Heart right ventricle (tissue), 16 donors: Measurements from ENCODE around the gene OR10P1. TPM values are rescaled to one million over a fixed set of nuclear protein-coding genes. Genes with fewer than 3 reads are reported as not detected.

Experiments
- ATAC-seq, 8 donors: fragments of 200-7000 bp; cut with Tn5 transposase; one replicate each; pipeline ENCODE4 v1.9.1; 2020; ENCODE audit warnings: mild to moderate bottlenecking in 8 of 8, moderate library complexity in 8 of 8, moderate number of reproducible peaks in 1 of 8
- DNase-seq, 2 donors: peaks; one replicate each; pipeline ENCODE4 v3.0.0-alpha.2; 2020
- H3K27ac ChIP-seq, 10 donors: fragments of 200-600 bp; sonication (generic) in 2 of 10; one replicate each; pipeline versions ENCODE4 v1.5.0 to v1.8.0; 2020 to 2022; ENCODE audit warnings: mild to moderate bottlenecking in 3 of 10
- H3K27me3 ChIP-seq, 7 donors: fragments of 200-600 bp; one replicate each; pipeline ENCODE4 v1.8.0; 2021 to 2022; ENCODE audit warnings: mild to moderate bottlenecking in 2 of 7
- H3K36me3 ChIP-seq, 9 donors: fragments of 200-600 bp; sonication (generic) in 1 of 9; one replicate each; pipeline versions ENCODE4 v1.5.0 to v1.8.0; 2020 to 2022; ENCODE audit warnings: mild to moderate bottlenecking in 2 of 9
- H3K4me1 ChIP-seq, 9 donors: fragments of 200-600 bp; sonication (generic) in 1 of 9; one replicate each; pipeline versions ENCODE4 v1.5.0 to v1.8.0; 2020 to 2022; ENCODE audit warnings: mild to moderate bottlenecking in 4 of 9
- H3K4me3 ChIP-seq, 10 donors: fragments of 200-600 bp; sonication (generic) in 2 of 10; one replicate each; pipeline versions ENCODE4 v1.5.0 to v1.8.0; 2020 to 2022; ENCODE audit warnings: mild to moderate bottlenecking in 7 of 10, moderate library complexity in 2 of 10
- H3K9me3 ChIP-seq, 11 donors: fragments of 200-600 bp in 10 of 11; sonication (generic) in 2 of 11; one replicate each; pipeline versions ENCODE4 v1.5.0 to v1.8.0; 2013 to 2022; ENCODE audit warnings: mild to moderate bottlenecking in 2 of 11, control low read depth in 1 of 11, moderate library complexity in 1 of 11
- CTCF ChIP-seq, 9 donors: fragments of 200-600 bp; sonication (generic) in 2 of 9; IDR thresholded peaks; one replicate each; pipeline versions ENCODE4 v1.5.0 to v1.8.0; 2021 to 2022; ENCODE audit warnings: antibody characterized with exemption in 9 of 9, mild to moderate bottlenecking in 5 of 9, moderate library complexity in 1 of 9
- WGBS, 2 donors: extraction: QIAGEN DNeasy Blood & Tissue Kit; methylation state at CpG; one replicate each; pipeline ENCODE4 v1.1.7; 2013; ENCODE audit warnings: inconsistent platforms in 1 of 2; 5-methylcytosine and 5-hydroxymethylcytosine counted together
- intact Hi-C, 10 donors: fragments of 100-400 bp; cut with DNase I; formaldehyde crosslinking; loops; one replicate each; pipeline versions ENCODE4 v1.11.1 to v1.14.2; 2022
- polyA plus RNA-seq, 2 donors: library from polyadenylated mRNA; stranded (reverse); fragments of 200-250 nt; gene quantifications; one replicate each; pipeline ENCODE4 v1.2.3, GENCODE V29; 2013
- total RNA-seq, 10 donors: library from RNA; stranded (reverse); fragmentation: NEBNext Ultra II Directional in 3 of 10; extraction: Animal tissue kit (Norgen Biotek cat#: 25700) in 3 of 10; gene quantifications; one replicate each; pipeline versions ENCODE4 v1.2.1 to v1.2.4, GENCODE V29; 2021 to 2023
- donor health status: Arrhythmogenic right ventricular cardiomyopathy.
- donor health status: ischemic (EF 13 %, LVEDD 7.1; RV severe dilation, severe dysfunction).
- donor health status: healthy with polysubstance abuse.
- donor health status: DM: no; HTN: yes; CAD: no.
- donor health status: DM: no; HTN: no; CAD: no.
- donor health status: ischemic (EF 25% LVEDD 6.9; RV normal size, moderate dysfunction).
- donor health status: ischemic (EF 25% LVEDD 5.7; RV mildly dilated, moderate dysfunction).
- donor health status: healthy.
- donor health status: DM: yes; HTN: yes; CAD: no.
- donor health status: Ischemic cardiomyopathy.
- donor health status: ischemic (EF 35%, LVEDD 5.7; RV mildly dilated, moderate dysfunction).
- donor health status: nonischemic (EF 11% LVEDD 7.7; RV severe dilation, severe dysfunction).
- donor health status: DM: yes; HTN: yes; CAD: no.
- donor health status: PGD.
- donor health status: ischemic (EF 29% LVEDD 5.4; RV normal size, mild dysfunction).
- donor health status: nonischemic (EF 23%, LVEDD 6.1; RV moderate dilation, normal function).

The OR10P1 gene
- total and polyA plus RNA-seq, 12 donors = not detected

GRCh38 chr12:55652352-55652751, 15.7 kb downstream of the OR10P1 start:
- WGBS, 2 donors = 80 to 84% methylated on average over 3 of the region's 3 CpGs
- intact Hi-C loops = loop anchor here in 1 of 10 donors (10.0 kb wide), 1 partner anchor 162 kb away; the partner anchor contains the start of genes ORMDL2 and SARNP
- Histone ChIP-seq H3K36me3 (no peaks in the 10 kb centered on the region), H3K4me3 (no peak overlapping the region), H3K27ac (no peak overlapping the region), H3K9me3 (peaks cover 0 to 4% (median 0%) of the 10 kb centered on the region in 11 donors), H3K4me1 (peaks cover 0 to 7% (median 4%) of the 10 kb centered on the region in 9 donors), H3K27me3 (no peaks in the 10 kb centered on the region)
- TF ChIP-seq CTCF (IDR thresholded peaks at IDR 0.05) = no peak
- DNase-seq (no peak), ATAC-seq (no peak)

- no peaks in the 10 kb centered on the region for H3K27me3 ChIP-seq
- 55 to 64% methylated on average over 3 of the region's 3 CpGs for WGBS, 2 donors
- H3K36me3 ChIP-seq = no peaks in the 10 kb centered on the region
- H3K4me1 ChIP-seq = peaks cover 0 to 8% (median 6%) of the 10 kb centered on the region in 9 donors
- DNase-seq (no peak), ATAC-seq (no peak)
- peaks cover 0 to 4% (median 0%) of the 10 kb centered on the region in 11 donors for H3K9me3 ChIP-seq
- no peak for TF ChIP-seq CTCF (IDR thresholded peaks at IDR 0.05)
- intact Hi-C loops = loop anchor here in 1 of 10 donors (10.0 kb wide), 1 partner anchor 162 kb away; the partner anchor contains the start of genes ORMDL2 and SARNP
- H3K27ac ChIP-seq = no peak overlapping the region
- H3K4me3 ChIP-seq = no peak overlapping the region
Measured at GRCh38 chr12:55653031-55653430, 16.3 kb downstream of the OR10P1 start.

DNA sequence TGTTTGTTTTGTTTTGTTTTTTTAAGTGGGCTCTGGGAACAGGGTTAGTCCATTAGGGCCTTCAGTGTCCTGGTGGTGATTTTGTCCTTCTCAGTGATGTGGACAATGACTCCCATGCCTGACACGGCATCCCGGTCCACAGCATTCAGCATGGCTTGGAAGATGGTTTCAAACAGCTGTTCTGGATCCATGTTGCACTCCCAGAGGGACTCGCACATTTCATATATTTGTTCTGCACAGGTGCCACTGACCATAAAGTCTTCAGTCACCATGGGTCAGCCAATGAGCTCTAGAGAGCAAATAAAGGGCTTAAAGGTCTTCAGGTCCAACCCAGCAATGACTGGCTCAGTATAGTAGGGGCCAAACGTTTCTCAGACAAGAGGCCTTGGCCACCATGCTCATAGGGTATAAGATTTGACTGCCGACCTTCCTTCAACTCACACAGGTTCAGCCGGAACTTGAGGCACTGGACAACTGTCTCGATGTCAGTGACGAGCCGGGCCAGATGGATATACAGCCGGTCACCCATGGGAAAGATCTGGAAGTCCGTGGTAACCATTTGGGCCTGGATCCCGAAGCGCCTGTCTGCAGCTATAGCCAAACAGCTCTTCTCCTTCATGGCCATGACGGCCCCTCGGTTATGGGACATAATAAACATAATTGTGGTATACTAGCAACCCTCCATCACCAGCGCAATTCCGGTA, 18.0 kb downstream of the OR10P1 start:
- no peaks in the 10 kb centered on the region for H3K36me3 ChIP-seq
- H3K4me3 ChIP-seq = no peak overlapping the region
- H3K9me3 ChIP-seq = peaks cover 0 to 4% (median 0%) of the 10 kb centered on the region in 11 donors
- no peaks in the 10 kb centered on the region for H3K27me3 ChIP-seq
- TF ChIP-seq CTCF (IDR thresholded peaks at IDR 0.05) = no peak
- no peak for ATAC-seq
- H3K4me1 ChIP-seq = peaks cover 0 to 21% (median 15%) of the 10 kb centered on the region in 9 donors
- H3K27ac ChIP-seq = no peak overlapping the region
- intact Hi-C loops = loop anchor here in 3 of 10 donors (5.0 to 10.0 kb wide), 4 partner anchors 68 to 462 kb away; partner anchors contain the start of genes CD63 (in 1 of the 3), ORMDL2 (in 1 of the 3), RDH5 (in 1 of the 3) and SARNP (in 1 of the 3)
- no peak for DNase-seq
- WGBS, 2 donors = 84 to 93% methylated on average over 17 of the region's 17 CpGs

DNA sequence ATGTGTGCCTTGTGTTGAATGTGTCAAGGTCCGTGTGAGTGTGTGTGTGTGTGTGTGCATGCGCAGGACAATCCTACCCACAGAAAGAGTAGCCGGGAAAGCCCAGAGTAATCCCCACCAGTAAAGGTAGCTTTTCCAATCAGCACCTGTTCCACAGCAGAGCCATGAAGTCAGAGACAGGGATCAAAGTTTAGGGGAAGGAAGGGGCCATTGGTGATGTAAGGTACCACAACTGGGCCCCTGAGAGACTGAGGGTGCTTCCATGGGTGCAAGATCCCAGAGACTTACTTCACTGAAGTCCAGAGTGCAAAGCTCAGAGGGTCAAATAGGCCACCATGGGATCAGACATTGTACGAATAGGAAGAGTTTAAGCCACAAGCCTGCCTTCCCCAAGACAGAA, 20.5 kb downstream of the OR10P1 start:
- WGBS, 2 donors = 59 to 68% methylated on average over 4 of the region's 4 CpGs
- ATAC-seq (no peak), DNase-seq (no peak)
- H3K9me3 ChIP-seq = no peaks in the 10 kb centered on the region
- H3K4me1 ChIP-seq = peaks cover 0 to 30% (median 18%) of the 10 kb centered on the region in 9 donors
- peak overlapping the region in 4 of 10 donors; percentile 89 to 96 (median 92) for H3K27ac ChIP-seq
- no peak for TF ChIP-seq CTCF (IDR thresholded peaks at IDR 0.05)
- H3K36me3 ChIP-seq = no peaks in the 10 kb centered on the region
- H3K27me3 ChIP-seq = no peaks in the 10 kb centered on the region
- intact Hi-C loops = loop anchor here in 3 of 10 donors (5.0 to 10.0 kb wide), 4 partner anchors 65 to 465 kb away; partner anchors contain the start of genes CD63 (in 1 of the 3), ORMDL2 (in 1 of the 3), RDH5 (in 1 of the 3) and SARNP (in 1 of the 3)
- H3K4me3 ChIP-seq = no peak overlapping the region
